ENCODE data around the gene PTPRT. TPM values are rescaled to one million over a fixed set of nuclear protein-coding genes. Genes with fewer than 3 reads are reported as not detected.

Gene PTPRT
- total and polyA plus RNA-seq, 2 of the 13 experiments (the other 11 are each of a cell fraction or from before 2014, with no cell fraction given), result under 0.01 to 0.09 TPM

- Histone ChIP-seq H3K4me2 (ENCODE audit: low read depth, low read length) (no peak overlapping the region), H3K27ac (ENCODE audit: extremely low read length, insufficient read depth, low read length) (no peak overlapping the region), H3K4me1 (ENCODE audit: insufficient read depth, low read length) (no peaks in the 10 kb centered on the region), H3K36me3 (replicated peaks in 1 of 2; ENCODE audit: control insufficient read depth in 1 of 2, insufficient read depth in 2 of 2, low read length in 2 of 2) (no peaks in the 10 kb centered on the region), H4K20me1 (ENCODE audit: insufficient read depth, low read length) (no peaks in the 10 kb centered on the region), H3K9ac (ENCODE audit: insufficient read depth, low read depth, low read length) (no peak overlapping the region), H3K79me2 (ENCODE audit: insufficient read depth, low read length) (no peaks in the 10 kb centered on the region), H3K4me3 (replicated peaks in 1 of 3; ENCODE audit: insufficient read depth in 1 of 3, low read depth in 2 of 3, low read length in 3 of 3) (no peak overlapping the region), H3K9me3 (ENCODE audit: low read length) (peaks cover 28% of the 10 kb centered on the region), H3K27me3 (ENCODE audit: control insufficient read depth in 1 of 2, insufficient read depth in 2 of 2, low read length in 2 of 2) (no peaks in the 10 kb centered on the region), H2AFZ (ENCODE audit: low read length) (no peak overlapping the region)
- ATAC-seq (no peak), DNase-seq (ENCODE audit: low spot score) (no peak), FAIRE-seq (no peak)
- in situ Hi-C loops (cut with HindIII; ENCODE audit: extremely low pct_ligation_motif_present, low pct_unique_long_range_greater_than_20kb) (no loop called here), intact Hi-C loops (cut with micrococcal nuclease; ENCODE audit: unreplicated experiment) (no loop called here)
- ChIA-PET CTCF (ENCODE audit: low intra/inter-chr PET ratio, low total read pairs) (no interaction called here), POLR2A (no interaction called here)
- no TSS peak for BruUV-seq (replicated peaks)
- WGBS (ENCODE audit: low lambda C conversion rate), result 18% methylated on average over 4 of the region's 4 CpGs
- TF ChIP-seq KLF13 (CRISPR knock-in tag; IDR thresholded peaks at IDR 0.05), result no peak
- TF ChIP-seq DNMT1 (CRISPR knock-in tag; IDR thresholded peaks at IDR 0.05), result no peak
- no peak for TF ChIP-seq ZNF431 (CRISPR knock-in tag; IDR thresholded peaks at IDR 0.05; ENCODE audit: borderline replicate concordance, low read depth)
- TF ChIP-seq TERF1 (CRISPR knock-in tag; IDR thresholded peaks at IDR 0.05), result no peak
- no peak for TF ChIP-seq ETS1 (CRISPR knock-in tag; IDR thresholded peaks at IDR 0.05)
- TF ChIP-seq TBP (CRISPR knock-in tag; IDR thresholded peaks at IDR 0.05), result no peak
- no peak for TF ChIP-seq CEBPZ (IDR thresholded peaks at IDR 0.05; ENCODE audit: low read length)
Measured at GRCh38 chr20:42308171-42308570, 881.5 kb downstream of the PTPRT start.
